Inflammatory macrophage (primary cell): ENCODE data around the gene HSBP1L1.

ENCODE experiments used
- DNase-seq, 2 donors: peaks; one replicate each; pipeline ENCODE4 v3.0.0-alpha.2; 2020 to 2022

Gene HSBP1L1

DNA sequence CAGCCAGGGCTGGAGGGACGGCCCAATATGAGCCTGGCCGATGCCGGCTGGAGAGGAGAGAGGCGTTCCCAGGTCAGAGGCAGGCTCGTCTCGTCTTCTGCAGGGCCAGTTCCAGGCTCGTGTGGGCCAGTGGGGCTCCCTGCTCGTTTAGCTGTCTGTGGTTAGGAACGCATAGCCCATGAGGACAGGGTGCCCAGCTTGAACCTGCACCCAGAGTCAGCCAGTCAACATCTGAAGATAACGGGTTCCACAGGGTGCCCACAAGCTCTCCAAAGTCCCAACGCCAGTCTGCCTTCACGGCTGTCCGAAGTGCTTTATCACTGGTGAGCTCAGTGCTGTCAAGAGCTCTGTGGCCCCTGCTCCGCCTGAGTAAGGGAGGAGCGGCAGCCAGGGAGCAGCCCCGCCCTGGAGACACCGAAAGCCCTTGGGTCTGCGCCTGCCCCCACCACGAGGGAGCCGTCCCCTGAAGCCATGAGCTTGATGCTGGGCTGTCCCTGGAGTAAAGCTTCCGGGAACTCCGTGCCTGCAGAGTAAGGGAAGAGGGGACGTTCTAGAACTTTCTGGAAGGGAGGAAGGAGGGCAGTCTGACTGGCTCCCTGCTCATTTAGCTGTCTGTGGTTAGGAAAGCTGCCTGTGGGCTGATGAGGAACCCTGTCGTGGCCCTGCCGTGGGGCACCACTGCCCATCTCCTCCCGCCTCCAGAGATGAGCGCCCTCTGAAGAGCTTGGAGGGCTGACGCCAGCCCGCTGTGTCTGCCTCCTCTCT, 2.7 kb upstream of the HSBP1L1 start:
- DNase-seq = peak; percentile 35 to 71

DNA sequence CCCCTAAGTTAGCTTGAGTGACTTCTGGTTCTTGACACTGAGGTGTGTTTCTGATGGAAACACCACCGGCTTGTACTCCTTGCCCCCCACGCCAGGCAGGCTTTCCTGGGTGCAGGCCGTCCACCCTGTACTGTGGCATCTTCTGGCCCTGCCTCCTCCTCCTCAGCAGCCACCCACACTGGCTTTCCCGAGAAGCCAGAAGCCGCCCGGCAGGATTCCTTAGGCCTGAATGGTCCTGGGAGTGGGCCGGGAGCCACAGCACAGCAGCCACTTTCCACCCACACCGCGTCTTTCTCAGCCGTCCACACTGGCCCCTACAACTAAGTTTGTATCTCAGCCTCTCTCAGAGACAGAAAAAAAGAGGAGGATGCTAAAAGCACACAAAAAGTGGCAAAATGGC, 2.1 kb upstream of the HSBP1L1 start:
- no peak for DNase-seq

DNA sequence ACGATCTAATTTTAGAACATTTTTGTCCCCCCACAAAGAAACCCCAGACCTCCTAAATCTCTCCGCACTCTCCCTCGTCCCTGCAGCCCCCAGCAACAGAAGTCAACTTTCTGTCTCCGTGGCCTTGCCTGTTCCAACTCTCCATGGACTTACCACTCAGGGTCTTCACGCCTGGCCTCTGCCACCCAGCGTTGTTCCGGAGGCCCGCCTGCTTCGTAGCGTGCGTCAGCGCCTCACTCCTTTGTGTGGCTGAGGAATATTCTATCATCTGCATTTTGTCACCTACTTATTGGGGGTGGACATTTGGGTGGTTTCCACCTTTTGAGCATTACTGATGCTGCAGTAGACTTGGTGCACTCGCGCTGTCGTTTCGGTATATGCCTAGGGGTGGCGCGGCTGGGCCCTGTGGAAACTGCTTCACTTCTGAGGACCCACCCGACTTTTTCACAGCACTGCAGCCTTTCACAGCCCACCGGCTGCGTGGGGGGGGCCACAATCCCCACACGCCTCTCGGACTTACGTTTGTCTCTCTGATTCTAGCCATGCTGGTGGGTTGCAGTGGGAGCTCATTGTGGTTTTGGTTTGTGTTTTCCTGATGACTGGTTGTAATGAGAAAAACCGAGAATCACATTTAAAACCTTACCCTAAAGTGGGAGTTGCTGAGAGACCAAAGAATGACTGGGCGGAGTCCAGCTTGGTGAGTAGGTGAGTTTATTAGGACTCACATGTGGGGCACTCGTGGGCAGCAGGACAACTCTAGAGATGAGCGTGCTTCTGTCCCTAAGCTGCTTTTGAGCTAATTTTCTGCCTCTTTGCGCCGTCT, 1.4 kb upstream of the HSBP1L1 start:
- no peak for DNase-seq

DNA sequence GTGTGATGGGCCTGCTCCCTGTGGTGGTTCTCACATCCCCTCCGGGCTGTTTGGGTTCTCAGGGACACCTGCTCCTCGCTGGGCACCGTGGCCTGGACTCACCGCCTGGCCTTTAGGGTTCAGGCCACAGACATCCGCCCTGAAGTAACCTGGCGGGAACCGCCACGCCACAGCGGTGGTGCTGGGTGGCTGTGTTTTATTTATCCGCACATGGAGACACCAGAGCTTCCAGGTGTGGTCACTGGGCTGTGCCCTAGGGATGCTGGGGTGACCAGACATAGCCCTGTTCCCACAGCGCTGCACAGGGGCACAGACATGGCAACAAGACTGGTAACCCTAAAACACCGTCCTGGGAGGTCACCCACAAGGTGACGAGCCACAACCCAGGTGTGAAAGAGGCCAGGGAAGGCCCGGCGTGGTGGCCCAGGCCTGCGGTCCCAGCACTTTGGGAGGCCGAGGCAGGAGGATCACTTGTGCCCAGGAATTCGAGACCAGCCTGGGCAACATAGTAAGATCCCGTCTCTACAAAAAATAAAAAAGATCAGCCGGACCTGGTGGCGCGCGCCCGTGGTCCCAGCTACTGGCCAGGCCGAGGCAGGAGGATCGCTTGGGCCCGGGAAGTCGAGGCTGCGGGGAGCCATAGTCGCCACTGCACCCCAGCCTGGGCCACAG, 649 bp upstream of the HSBP1L1 start:
- DNase-seq = no peak

DNA sequence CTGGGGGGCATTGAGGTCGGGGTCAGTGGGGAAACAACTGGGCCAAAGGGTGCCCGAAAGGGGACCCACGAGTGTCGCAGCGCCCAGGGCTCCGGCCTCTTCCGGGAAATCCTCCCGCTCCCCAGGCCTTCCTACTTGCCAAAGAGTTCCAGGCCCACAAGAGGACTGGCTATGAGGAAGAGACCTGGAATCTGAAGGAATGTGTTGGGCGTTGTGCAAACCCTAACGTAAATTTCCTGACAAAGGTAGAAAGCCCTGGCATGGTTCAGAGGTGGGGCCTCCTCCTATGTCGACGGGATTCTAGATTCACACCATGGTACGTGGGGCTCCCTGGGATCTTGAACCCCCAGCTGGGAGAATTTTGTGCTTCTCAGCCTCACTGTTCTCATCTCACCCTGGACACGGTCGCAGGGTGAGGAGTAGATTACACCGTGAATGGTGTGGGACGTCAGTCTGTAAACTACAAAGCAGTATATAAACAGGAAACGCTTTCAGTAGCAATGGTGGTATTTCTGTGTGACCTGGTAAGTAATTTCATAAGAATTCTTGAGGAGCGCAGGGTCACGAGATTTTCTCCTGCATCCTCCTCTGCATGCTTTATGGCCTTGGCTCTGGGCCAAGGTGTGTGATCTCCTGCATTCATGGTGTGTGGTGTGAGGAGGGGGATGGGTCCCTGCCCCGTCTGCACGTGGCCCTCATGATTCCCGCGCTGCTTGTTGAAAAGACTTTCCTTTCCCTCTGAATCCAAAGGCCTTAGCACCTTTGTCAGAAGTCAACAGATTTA, 868 bp downstream of the HSBP1L1 start:
- DNase-seq = peak; percentile 56 to 66

DNA sequence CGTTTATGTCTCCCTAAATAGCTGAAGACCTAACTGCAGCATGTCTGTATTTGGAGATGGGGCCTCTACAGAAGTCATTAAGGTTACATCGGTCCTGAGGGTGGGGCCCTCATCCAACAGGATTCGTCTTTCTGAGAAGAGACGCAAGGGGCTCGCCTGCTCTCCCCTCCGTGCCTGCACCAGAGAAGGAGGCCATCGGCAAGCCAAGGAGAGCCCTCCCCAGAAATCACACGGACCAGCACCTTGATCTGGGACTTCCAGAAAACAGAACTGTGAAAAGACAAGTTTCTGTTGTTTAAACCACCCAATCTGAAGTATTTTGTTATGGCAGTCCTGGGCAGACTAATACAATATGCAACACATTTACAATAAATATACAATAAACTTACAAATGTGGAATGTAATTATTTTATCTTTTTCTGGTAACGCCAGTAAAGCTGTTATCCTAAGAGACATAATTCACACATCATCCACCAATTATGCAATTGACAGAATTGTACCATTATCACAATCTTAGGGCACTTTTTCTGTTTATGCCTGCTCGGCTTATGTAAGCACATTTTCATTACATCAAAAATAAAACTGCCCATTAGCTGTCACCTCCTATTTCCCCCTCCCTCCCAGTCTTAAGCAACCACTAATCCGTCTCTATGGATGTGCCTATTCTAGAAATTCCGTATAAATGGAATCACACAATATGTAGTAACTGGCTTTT, 6.1 kb downstream of the HSBP1L1 start:
- DNase-seq = no peak

DNA sequence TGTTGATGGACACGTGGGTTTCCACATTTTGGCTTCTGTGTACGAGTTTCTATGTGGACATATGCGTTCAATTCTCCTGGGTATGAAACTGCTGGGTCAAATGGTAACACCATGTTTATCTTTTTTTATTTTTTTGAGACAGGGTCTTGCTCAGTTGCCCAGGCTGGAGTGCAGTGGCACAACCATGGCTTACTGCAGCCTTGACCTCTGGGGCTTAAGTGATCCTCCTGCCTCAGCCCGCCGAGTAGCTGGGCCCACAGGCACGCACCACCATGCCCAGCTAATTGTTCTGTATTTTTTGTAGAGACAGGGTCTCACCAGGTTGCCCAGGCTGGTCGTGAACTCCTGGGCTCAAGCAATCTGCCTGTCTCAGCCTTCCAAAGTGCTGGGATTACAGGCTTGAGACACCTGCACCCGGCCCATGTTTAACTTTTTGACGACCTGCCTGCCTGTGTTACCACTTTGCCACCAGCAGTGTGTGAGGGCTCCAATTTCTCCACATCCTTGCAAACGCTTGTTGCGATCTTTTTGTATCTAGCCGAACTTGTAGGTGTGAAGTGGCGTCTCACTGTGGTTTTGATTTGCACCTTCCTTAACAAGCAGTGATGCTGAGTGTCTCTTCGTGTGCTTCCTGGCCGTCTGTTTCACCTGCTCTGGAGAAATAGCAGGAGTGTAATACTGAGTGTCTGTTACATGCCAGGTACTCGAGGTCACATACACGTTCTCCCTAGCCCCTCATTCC, 6.9 kb downstream of the HSBP1L1 start:
- no peak for DNase-seq

DNA sequence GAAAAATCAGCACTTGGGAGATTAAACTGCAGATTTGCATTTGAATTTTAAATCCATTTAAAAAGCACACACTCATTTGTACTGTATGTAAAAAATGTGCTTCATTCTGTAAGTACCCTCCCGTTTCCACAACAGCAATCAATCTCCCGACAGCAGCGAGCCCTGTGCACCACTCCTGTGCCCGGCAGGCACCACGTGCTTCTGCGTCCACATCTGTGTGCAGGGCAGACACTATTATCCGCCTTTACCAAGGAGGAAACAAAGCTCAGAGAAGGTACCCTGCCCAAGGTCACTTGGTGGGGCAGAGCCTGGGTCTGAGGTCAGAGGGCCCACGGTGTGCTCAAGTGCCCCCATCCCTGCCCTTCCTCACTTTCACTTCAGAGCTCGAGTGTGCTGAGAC, 7.5 kb downstream of the HSBP1L1 start:
- no peak for DNase-seq

DNA sequence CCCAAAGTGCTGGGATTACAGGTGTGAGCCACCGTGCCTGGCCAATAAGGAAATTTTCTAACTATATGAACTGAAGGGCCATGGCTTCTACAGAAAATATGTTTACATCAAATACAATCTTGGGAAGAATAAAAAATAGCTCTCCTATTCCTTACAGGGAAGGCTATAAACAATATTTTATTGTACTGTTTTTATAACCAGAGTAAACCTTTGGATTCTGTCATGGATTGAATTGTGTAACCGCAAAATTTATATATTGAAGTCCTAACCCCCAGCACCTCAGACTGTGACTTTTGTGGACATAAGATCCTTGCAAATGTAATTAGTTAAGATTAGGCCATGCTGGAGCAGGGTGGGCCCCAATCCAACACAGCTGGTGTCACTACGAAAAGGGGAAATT, 8.3 kb downstream of the HSBP1L1 start:
- no peak for DNase-seq

DNA sequence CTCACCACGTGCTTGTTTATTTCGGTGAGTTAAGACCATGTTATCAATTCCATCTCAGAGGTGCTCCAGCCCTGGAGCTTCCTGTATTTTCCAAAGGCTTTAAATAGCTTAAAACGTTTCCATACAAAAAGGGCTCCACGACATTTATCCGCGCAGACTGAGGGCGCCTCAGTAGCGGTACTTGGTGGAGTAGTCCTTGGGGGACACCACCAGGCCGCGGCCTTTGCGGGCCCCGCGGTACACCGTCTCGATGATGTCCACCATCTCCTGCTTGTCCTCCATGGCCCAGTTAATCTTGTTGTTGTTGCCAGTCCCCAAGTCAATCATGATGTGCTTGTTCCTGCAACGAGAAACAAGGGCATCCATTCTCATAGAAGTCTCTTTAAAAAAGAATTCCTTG, 9.1 kb downstream of the HSBP1L1 start:
- DNase-seq = no peak

DNA sequence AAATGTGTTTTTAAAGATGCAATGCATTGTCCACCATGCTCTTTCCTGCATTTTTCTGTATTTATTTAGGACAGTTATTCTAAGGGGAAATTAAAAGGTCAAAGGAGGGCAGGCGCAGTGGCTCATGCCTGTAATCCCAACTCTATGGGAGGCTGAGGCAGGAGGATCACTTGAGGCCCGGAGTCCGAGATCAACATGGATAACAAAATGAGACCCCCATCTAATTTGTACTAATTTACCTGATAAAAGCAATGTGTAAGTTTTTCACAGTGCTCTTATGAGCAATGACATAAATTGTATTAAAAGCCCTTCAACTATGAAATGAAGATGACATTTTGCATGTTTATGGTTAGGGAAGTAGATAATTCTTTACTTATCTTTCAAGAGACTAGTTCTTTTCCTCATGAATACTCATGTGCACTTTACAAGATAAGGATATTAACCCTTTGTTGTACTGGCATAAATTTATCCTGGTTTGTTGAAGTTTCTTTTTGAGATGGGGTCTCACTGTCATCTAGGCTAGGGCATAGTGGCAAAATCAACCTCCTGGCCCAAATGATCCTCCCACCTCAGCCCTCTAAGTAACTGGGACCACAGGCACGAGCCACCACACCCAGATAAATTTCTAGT, 9.7 kb downstream of the HSBP1L1 start:
- DNase-seq = no peak

DNA sequence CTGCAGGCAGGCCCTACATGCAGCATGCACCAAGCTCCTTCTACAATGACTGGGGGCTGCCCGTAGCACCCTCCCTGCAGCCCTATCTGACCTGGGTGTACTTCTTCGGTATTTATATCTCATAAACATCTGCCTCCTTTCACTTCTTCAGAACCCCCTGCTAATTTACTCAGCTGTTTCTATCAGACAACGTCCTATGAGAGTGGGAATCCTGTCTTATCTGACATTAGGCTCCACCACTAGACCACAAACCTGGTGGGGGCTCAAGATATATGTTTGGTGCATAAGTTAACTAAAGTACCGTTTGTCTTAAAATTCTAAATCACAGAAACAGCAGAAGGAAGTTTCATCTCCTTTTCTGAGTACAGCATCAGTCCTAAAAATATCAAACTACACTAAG, 10.6 kb downstream of the HSBP1L1 start:
- no peak for DNase-seq

DNA sequence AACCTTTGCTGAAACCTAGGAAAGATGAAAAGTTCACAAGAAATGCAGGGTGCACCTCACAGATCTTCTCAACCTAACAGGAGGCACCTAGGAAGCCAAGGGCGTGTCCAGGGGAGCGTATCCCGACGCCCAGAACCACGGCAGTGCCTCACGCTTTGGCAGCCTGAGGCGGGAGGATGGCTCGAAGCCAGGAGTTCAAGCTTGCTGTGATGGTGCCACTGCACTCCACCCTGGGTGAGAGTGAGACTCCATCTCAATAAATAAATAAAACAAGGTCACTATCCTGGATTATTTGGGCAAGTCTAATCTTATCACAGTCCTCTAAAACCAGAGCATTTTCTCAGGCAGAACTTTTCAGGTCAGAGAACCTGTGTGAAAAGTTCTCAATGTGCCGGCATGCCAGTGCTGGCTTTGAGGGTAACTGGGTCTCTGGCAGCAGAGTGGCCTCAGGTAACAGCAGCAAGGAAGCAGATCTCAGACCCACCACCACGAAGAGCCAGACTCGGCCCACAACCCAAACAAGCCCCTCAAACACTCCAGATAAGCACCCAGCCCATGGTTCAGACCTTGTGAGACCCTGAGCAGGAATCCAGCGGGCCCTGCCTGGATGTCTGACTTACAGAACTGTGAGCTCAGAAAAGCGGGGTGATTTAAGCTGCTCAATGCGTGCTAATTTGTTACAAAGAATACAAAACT, 11.7 kb downstream of the HSBP1L1 start:
- no peak for DNase-seq

DNA sequence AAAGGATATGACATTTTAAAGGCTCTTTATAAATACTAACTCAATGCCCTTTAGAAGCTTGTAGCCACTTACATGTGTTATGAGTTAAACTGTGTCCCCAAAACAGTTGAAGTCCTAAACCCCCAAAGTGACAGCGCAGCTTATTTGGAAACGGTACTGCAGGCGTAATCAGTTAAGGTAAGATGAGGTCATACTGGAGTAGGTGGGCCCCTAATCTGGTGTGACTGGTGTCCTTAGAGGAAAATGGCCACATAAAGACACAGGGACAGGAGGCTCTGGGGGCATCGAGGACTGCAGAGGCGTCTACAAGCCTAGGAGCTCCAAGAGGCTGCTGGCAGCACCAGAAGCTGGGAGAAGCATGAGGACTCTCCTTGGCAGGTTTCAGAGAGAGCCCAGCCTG, 15.4 kb downstream of the HSBP1L1 start:
- no peak for DNase-seq

DNA sequence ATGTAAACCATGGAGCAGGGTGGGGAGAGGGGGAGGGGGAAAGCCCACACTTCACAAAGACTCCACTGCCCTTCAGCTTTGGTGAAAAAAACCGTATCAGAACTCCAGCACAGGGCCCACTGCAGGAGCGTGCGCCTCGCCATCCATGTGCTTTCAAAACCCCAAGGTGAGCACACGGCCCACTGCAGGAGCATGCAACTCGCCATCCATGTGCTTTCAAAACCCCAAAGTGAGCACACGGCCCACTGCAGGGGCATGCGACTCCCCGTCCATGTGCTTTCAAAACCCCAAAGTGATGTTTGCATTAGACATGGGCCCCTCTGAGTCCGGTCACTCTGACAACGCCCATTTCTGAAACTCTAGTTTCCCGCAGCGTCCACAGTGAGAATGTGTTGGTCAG, 16.1 kb downstream of the HSBP1L1 start:
- no peak for DNase-seq

DNA sequence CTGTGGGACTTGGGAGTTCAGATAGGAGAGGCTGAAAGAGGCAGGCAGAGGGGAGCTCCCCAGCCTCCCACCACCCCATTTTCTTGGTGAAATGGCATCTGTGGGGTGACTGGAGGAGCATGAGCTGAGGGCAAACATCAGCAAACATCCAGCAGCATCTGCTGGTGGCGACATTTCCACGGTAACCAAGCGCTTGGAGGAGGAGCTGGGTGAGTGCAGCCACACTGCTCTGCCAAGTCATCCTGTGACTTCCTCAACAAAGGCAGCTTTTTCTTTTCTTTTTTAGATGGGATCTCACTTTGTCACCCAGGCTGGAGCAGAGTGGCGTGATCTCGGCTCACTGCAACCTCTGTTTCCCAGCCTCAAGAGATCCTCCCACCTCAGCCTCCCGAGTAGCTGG, 18.3 kb downstream of the HSBP1L1 start:
- peak; percentile 59 to 67 for DNase-seq

DNA sequence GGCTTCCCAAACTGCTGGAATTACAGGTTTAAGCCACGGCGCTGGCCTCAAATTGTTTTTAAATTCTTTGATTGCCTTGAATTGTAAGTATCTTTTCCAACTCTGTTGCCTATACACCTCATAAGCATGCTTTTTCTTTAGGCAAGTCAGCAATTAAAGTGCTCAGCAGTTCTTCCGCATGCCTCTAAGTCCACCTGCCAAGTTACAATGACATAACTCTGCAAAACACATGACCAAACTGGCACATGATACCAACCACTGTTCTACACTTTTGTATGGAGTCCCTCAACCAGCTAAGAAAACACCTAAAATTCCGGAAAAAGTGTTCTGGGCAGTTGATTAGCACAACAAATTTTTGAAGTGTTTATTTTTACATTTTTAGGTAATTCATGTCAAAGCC, 18.8 kb downstream of the HSBP1L1 start:
- peak; percentile 15 to 25 for DNase-seq

DNA sequence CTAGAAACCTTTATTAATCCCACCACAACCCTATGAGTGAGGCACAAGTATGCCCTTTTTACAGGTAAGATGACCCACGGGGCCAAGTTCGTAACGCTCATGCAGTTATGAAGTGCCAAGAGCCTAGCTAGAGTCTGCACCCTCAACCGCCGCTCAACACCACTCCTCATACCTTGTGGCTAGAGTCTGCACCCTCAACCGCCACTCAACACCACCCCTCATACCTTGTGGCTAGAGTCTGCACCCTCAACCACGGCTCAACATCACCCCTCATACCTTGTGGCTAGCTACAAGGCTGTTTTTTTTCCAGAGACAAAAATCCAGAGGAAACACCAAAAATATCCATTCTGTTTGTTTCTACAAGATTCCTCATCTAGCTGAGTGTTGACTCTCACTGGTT, 19.4 kb downstream of the HSBP1L1 start:
- no peak for DNase-seq

DNA sequence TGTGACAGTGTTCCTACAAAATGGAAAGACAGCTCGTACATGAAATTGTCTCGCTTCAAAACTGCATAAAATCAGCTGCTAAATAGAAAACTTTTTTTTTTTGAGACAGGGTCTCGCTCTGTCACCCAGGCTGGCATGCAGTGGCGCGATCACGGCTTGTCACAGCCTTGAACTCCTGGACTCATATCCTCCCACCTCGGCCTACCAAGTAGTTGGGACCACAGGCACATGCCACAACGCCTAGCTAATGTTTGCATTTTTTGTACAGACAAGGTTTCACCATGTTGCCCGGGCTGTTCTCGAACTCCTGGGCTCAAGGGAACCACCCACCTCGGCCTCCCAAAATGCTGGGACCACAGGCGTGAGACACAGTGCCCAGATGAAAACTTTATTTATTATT, 20.7 kb downstream of the HSBP1L1 start:
- no peak for DNase-seq

DNA sequence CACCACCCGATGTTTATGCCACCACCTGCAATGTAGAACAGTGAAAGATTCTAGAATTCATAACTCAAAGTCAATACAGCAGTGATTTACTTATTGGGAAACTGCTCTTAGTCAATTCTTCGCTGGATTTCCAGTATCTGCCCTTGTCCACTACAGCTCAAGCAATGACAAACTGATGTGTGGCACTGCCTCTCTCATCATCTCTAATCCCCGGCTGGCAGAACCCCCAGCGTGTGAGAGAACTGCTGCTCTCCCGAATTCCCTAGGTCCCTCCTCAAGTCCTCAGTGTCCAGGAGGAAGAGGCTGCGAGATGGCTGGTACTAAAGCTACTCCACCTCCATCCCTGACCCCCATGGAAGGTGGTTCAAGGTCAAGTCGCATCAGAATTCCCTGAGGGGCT, 22.3 kb downstream of the HSBP1L1 start:
- DNase-seq = no peak
